ENCODE results near the gene DYNC2I2.

DYNC2I2 gene

DNA sequence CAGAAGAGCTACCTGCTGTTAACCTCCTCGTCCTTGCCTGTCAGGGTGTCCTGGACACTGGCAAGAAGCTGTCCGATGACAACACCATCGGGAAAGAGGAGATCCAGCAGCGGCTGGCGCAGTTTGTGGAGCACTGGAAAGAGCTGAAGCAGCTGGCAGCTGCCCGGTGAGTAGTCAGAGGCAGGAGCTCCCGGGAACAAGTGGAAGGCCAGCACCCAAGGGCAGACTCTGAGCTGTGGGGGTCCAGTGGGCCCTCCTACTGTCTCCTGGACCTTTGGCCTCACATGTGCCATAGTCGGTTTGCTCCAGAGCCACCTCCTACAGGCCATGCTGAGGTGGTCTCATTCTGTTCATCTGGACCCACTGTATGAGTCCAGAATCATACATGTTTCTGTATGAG is 38.7 kb downstream of the DYNC2I2 start:
- Histone ChIP-seq H3K4me1 (ENCODE audit: control insufficient read depth, low read length) (no peaks in the 10 kb centered on the region), H4K20me1 (ENCODE audit: control insufficient read depth, insufficient read depth, low read depth, low read length) (no peaks in the 10 kb centered on the region), H3K36me3 (ENCODE audit: control insufficient read depth, low read length) (peaks cover 82% of the 10 kb centered on the region), H3K4me2 (ENCODE audit: low read length) (no peak overlapping the region), H3K9me2 (replicated peaks; ENCODE audit: control insufficient read depth, low read length) (no peaks in the 10 kb centered on the region), H3K9me3 (ENCODE audit: control insufficient read depth, insufficient read depth, low read length) (no peaks in the 10 kb centered on the region), H3K79me2 (ENCODE audit: control insufficient read depth, low read length) (no peaks in the 10 kb centered on the region), H3K4me3 (ENCODE audit: low read length) (no peak overlapping the region), H3K27me3 (ENCODE audit: control insufficient read depth, low read length) (no peaks in the 10 kb centered on the region), H3K27ac (ENCODE audit: low read depth, low read length) (no peak overlapping the region), H3F3A (ENCODE audit: control insufficient read depth, insufficient read depth) (no peaks in the 10 kb centered on the region)
- TF ChIP-seq, protein P1, sequence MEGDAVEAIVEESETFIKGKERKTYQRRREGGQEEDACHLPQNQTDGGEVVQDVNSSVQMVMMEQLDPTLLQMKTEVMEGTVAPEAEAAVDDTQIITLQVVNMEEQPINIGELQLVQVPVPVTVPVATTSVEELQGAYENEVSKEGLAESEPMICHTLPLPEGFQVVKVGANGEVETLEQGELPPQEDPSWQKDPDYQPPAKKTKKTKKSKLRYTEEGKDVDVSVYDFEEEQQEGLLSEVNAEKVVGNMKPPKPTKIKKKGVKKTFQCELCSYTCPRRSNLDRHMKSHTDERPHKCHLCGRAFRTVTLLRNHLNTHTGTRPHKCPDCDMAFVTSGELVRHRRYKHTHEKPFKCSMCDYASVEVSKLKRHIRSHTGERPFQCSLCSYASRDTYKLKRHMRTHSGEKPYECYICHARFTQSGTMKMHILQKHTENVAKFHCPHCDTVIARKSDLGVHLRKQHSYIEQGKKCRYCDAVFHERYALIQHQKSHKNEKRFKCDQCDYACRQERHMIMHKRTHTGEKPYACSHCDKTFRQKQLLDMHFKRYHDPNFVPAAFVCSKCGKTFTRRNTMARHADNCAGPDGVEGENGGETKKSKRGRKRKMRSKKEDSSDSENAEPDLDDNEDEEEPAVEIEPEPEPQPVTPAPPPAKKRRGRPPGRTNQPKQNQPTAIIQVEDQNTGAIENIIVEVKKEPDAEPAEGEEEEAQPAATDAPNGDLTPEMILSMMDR (IDR thresholded peaks at IDR 0.05; ENCODE audit: low read depth, low read length, poor library complexity, severe bottlenecking): no peak
- no peak for TF ChIP-seq EZH2phosphoT487 (IDR thresholded peaks at IDR 0.05; ENCODE audit: borderline replicate concordance, low read length)

DNA sequence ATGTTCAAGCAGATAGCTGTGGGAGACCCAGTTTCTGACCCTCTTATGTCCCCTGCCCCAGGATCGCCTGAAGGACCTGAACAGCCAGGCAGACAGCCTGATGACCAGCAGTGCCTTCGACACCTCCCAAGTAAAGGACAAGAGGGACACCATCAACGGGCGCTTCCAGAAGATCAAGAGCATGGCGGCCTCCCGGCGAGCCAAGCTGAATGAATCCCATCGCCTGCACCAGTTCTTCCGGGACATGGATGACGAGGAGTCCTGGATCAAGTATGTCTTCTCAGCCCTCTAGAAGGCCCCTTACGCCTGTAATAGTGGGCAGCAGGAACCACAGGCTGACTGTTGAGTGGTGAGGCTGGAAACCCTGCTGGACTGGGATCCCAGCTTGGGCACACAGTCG is 41.1 kb downstream of the DYNC2I2 start:
- Histone ChIP-seq H3K9me3 (ENCODE audit: control insufficient read depth, insufficient read depth, low read length) (no peaks in the 10 kb centered on the region), H4K20me1 (ENCODE audit: control insufficient read depth, insufficient read depth, low read depth, low read length) (no peaks in the 10 kb centered on the region), H3K36me3 (ENCODE audit: control insufficient read depth, low read length) (peaks cover 86% of the 10 kb centered on the region), H3F3A (ENCODE audit: control insufficient read depth, insufficient read depth) (no peaks in the 10 kb centered on the region), H3K27me3 (ENCODE audit: control insufficient read depth, low read length) (no peaks in the 10 kb centered on the region), H3K79me2 (ENCODE audit: control insufficient read depth, low read length) (no peaks in the 10 kb centered on the region), H3K4me1 (ENCODE audit: control insufficient read depth, low read length) (no peaks in the 10 kb centered on the region), H3K9me2 (replicated peaks; ENCODE audit: control insufficient read depth, low read length) (no peaks in the 10 kb centered on the region), H3K4me2 (ENCODE audit: low read length) (no peak overlapping the region), H3K4me3 (ENCODE audit: low read length) (no peak overlapping the region), H3K27ac (ENCODE audit: low read depth, low read length) (no peak overlapping the region)
- TF ChIP-seq EZH2phosphoT487 (IDR thresholded peaks at IDR 0.05; ENCODE audit: borderline replicate concordance, low read length): no peak
- TF ChIP-seq, protein P1 (IDR thresholded peaks at IDR 0.05; ENCODE audit: low read depth, low read length, poor library complexity, severe bottlenecking): no peak

- Histone ChIP-seq H3K4me2 (ENCODE audit: low read length) (no peak overlapping the region), H3K9me2 (replicated peaks; ENCODE audit: control insufficient read depth, low read length) (no peaks in the 10 kb centered on the region), H3K36me3 (ENCODE audit: control insufficient read depth, low read length) (peaks cover 88% of the 10 kb centered on the region), H3K4me1 (ENCODE audit: control insufficient read depth, low read length) (no peaks in the 10 kb centered on the region), H3K27me3 (ENCODE audit: control insufficient read depth, low read length) (no peaks in the 10 kb centered on the region), H3K9me3 (ENCODE audit: control insufficient read depth, insufficient read depth, low read length) (no peaks in the 10 kb centered on the region), H4K20me1 (ENCODE audit: control insufficient read depth, insufficient read depth, low read depth, low read length) (no peaks in the 10 kb centered on the region), H3F3A (ENCODE audit: control insufficient read depth, insufficient read depth) (no peaks in the 10 kb centered on the region), H3K79me2 (ENCODE audit: control insufficient read depth, low read length) (no peaks in the 10 kb centered on the region), H3K4me3 (ENCODE audit: low read length) (no peak overlapping the region), H3K27ac (ENCODE audit: low read depth, low read length) (no peak overlapping the region)
- TF ChIP-seq, protein P1 (IDR thresholded peaks at IDR 0.05; ENCODE audit: low read depth, low read length, poor library complexity, severe bottlenecking): no peak
- TF ChIP-seq EZH2phosphoT487 (IDR thresholded peaks at IDR 0.05; ENCODE audit: borderline replicate concordance, low read length): no peak
Measured at GRCh38 chr9:128614728-128615127, 41.9 kb downstream of the DYNC2I2 start.

All from DOHH2 (cell line).